ENCODE results near the gene FEN1.
A peak's percentile ranks its signal among the peaks of the same experiment; 100 is the strongest.

The FEN1 gene

GRCh38 chr11:61757213-61757862, 35.4 kb upstream of the FEN1 start:
- no peak for DNase-seq

GRCh38 chr11:61760946-61761345, 31.8 kb upstream of the FEN1 start:
- DNase-seq, result no peak

- DNase-seq, result no peak
Observed at GRCh38 chr11:61761440-61762222, 31.1 kb upstream of the FEN1 start.

- DNase-seq, result no peak
Observed at GRCh38 chr11:61762223-61762615, 30.5 kb upstream of the FEN1 start.

GRCh38 chr11:61762798-61763197, 29.9 kb upstream of the FEN1 start:
- peak; percentile 49 for DNase-seq

GRCh38 chr11:61763930-61764605, 28.6 kb upstream of the FEN1 start:
- no peak for DNase-seq

- DNase-seq, result no peak
Observed at GRCh38 chr11:61764606-61765260, 28.0 kb upstream of the FEN1 start.

GRCh38 chr11:61765550-61766253, 27.0 kb upstream of the FEN1 start:
- no peak for DNase-seq

GRCh38 chr11:61766353-61766841, 26.3 kb upstream of the FEN1 start:
- peak; percentile 31 for DNase-seq

- no peak for DNase-seq
Observed at GRCh38 chr11:61768376-61769076, 24.2 kb upstream of the FEN1 start.

- peak; percentile 30 for DNase-seq
Observed at GRCh38 chr11:61769169-61769920, 23.4 kb upstream of the FEN1 start.

- no peak for DNase-seq
Observed at GRCh38 chr11:61769946-61770683, 22.6 kb upstream of the FEN1 start.

- no peak for DNase-seq
Observed at GRCh38 chr11:61771195-61771894, 21.4 kb upstream of the FEN1 start.

GRCh38 chr11:61771985-61772455, 20.7 kb upstream of the FEN1 start:
- DNase-seq, result no peak

- DNase-seq, result no peak
Observed at GRCh38 chr11:61773356-61773755, 19.4 kb upstream of the FEN1 start.

- DNase-seq, result no peak
Observed at GRCh38 chr11:61773809-61774208, 18.9 kb upstream of the FEN1 start.

- DNase-seq, result no peak
Observed at GRCh38 chr11:61774411-61774810, 18.3 kb upstream of the FEN1 start.

- DNase-seq, result no peak
Observed at GRCh38 chr11:61775106-61775505, 17.6 kb upstream of the FEN1 start.
